ENCODE data around the gene HSPA4.
"Not testable (repeated sequence)": the region's sequence is repeated elsewhere in the genome, so short reads cannot be mapped to it uniquely, and the experiment has no call there.

Gene HSPA4

GRCh38 chr5:133124891-133125290, 73.1 kb downstream of the HSPA4 start:
- no peak for DNase-seq (ENCODE audit: low spot score)

GRCh38 chr5:133128066-133128465, 76.3 kb downstream of the HSPA4 start:
- DNase-seq (ENCODE audit: low spot score) = no peak

GRCh38 chr5:133129289-133129688, 77.5 kb downstream of the HSPA4 start:
- no peak for DNase-seq (ENCODE audit: low spot score)

- DNase-seq (ENCODE audit: low spot score) = no peak
These were observed 78.1 kb downstream of the HSPA4 start for GRCh38 chr5:133129950-133130349.

- no peak for DNase-seq (ENCODE audit: low spot score)
These were observed 78.7 kb downstream of the HSPA4 start for GRCh38 chr5:133130387-133131118.

GRCh38 chr5:133132717-133133116, 80.9 kb downstream of the HSPA4 start:
- no peak for DNase-seq (ENCODE audit: low spot score)

- DNase-seq (ENCODE audit: low spot score) = not testable (repeated sequence)
These were observed 81.4 kb downstream of the HSPA4 start for GRCh38 chr5:133133241-133133640.

- not testable (repeated sequence) for DNase-seq (ENCODE audit: low spot score)
These were observed 85.1 kb downstream of the HSPA4 start for GRCh38 chr5:133136890-133137289.

- no peak for DNase-seq (ENCODE audit: low spot score)
These were observed 88.5 kb downstream of the HSPA4 start for GRCh38 chr5:133140311-133140710.

GRCh38 chr5:133141746-133142145, 89.9 kb downstream of the HSPA4 start:
- DNase-seq (ENCODE audit: low spot score) = no peak

GRCh38 chr5:133142782-133143181, 91.0 kb downstream of the HSPA4 start:
- DNase-seq (ENCODE audit: low spot score) = no peak

GRCh38 chr5:133144245-133144981, 92.6 kb downstream of the HSPA4 start:
- DNase-seq (ENCODE audit: low spot score) = no peak

- no peak for DNase-seq (ENCODE audit: low spot score)
These were observed 93.8 kb downstream of the HSPA4 start for GRCh38 chr5:133145436-133146170.

GRCh38 chr5:133147411-133147810, 95.6 kb downstream of the HSPA4 start:
- no peak for DNase-seq (ENCODE audit: low spot score)

- DNase-seq (ENCODE audit: low spot score) = no peak
These were observed 96.2 kb downstream of the HSPA4 start for GRCh38 chr5:133147815-133148567.

- DNase-seq (ENCODE audit: low spot score) = no peak
These were observed 97.5 kb downstream of the HSPA4 start for GRCh38 chr5:133149345-133149744.

- no peak for DNase-seq (ENCODE audit: low spot score)
These were observed 99.2 kb downstream of the HSPA4 start for GRCh38 chr5:133150909-133151544.

GRCh38 chr5:133154274-133155075, 102.7 kb downstream of the HSPA4 start:
- no peak for DNase-seq (ENCODE audit: low spot score)

- no peak for DNase-seq (ENCODE audit: low spot score)
These were observed 103.6 kb downstream of the HSPA4 start for GRCh38 chr5:133155326-133155969.

All from iPS-NIHi11 (cell line).